HG02943 (cell line): ENCODE data around the gene BTBD16.

Experiments
- ATAC-seq: cut with Tn5 transposase; IDR thresholded peaks from one replicate; pipeline ENCODE4 v1.9.1; 2021; ENCODE audit warnings: mild to moderate bottlenecking, low read depth, moderate library complexity; ENCODE audit not compliant: unreplicated experiment

BTBD16 gene

GRCh38 chr10:122267849-122268737, 3.0 kb upstream of the BTBD16 start:
- no peak for ATAC-seq

DNA sequence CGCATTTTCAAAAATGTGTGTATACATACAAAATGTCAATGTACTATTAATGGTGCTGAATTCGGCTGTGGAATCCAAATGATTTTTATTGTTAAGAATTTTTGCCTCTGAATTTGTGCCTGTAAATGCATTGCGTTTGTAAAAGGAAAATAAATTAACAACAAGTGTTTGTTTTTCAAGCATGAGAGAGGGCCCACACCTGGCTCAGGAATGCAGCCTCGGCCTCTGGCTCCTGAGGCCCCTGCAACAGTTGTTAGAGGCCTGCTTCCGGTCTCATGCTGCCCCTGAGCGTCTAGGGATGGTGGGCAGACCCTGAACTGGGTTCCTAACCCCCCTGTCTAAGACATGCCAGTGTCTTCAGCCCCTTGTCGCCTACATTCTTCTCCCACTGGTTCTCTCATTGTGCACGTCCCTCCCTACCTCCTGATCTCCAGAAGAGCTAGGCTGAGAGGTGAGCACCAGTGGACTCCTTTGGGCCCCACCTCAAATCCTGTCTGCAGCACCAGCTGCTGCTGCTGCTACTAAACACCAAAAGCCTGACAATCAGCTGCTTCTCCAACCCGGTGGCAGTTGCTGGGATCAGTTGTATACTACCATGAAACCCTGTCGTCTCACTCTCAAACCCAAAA, 1.9 kb upstream of the BTBD16 start:
- ATAC-seq: no peak

- no peak for ATAC-seq
Observed at GRCh38 chr10:122273966-122274545, 3.0 kb downstream of the BTBD16 start.

DNA sequence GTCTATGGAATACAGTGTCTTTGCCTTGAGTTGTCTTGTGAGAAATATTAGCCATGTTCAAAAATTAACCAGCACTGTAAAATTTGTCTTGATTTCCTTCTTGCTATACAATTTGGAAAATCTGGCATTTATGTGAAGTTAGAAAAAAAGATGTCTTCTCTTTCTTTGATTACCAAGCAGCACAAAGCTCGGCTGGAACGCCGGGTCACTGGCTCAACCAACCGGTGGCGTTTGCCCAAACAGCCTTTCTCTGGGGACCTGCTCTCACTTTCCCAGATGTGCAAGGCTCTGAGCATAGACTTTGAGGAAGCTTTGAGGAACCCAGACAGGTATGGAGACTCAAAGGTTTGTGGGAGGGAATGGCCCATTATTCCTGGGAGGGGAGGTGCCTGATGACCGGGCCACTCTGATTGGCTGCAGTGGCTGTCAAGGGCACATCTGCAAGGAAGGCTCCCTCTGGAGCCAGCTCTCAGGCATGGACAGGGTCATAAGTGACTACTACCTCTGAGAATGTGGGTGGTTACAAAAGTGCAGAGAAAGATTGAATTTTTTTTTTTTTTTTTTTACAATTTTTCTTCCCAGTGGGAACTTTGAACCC, 5.6 kb downstream of the BTBD16 start:
- no peak for ATAC-seq

DNA sequence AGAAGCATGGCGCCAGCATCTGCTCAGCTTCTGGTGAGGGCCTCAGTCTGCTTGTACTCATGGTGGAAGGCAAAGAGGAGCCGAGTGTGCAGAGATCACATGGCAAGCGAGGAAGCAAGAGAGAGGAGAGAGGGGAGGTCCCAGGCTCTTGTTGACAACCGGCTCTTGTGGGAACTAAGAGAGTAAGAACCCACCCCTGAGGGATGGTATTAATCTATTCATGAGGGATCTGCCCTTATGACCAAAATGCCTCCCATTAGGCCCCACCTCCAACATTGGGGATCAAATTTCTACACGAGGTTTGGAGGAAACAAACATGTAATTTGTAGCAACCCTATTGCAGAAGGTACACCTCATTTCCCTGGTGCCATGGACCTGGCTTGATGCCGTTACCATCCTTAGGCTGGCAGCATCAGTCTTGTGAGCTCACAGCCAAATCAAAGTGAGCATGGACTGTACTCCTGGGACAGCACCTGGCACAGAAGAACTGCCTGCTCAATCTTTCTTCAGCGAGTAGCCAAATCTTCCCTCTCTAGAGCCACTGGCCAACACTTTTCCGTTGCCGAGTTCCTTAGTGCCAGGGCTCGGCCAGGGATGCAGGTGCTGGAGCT, 6.5 kb downstream of the BTBD16 start:
- ATAC-seq: no peak

- no peak for ATAC-seq
Observed at GRCh38 chr10:122279725-122280141, 8.6 kb downstream of the BTBD16 start.

- no peak for ATAC-seq
Observed at GRCh38 chr10:122280156-122280555, 9.1 kb downstream of the BTBD16 start.

GRCh38 chr10:122281018-122281626, 10.0 kb downstream of the BTBD16 start:
- ATAC-seq: no peak

- no peak for ATAC-seq
Observed at GRCh38 chr10:122281751-122282150, 10.7 kb downstream of the BTBD16 start.

DNA sequence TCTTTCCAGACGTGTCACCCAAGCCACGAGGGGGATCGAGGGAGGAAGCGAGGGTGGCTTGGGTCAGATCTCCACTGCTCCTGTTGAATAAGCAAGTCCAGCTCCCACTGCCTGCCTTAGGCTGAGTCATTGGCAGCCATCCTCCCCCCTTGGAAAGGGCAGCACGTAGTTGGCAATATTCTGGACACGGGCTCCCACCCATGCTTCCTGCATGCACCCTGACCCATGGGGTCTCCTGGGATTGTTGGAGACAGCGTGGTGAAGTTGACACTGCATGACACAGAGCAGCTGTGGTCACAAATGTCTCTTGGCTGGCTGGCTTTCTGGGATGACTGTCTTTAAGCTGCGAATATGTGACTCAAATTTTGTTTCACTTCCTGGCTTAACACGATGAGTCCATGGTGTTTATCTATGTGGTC, 11.2 kb downstream of the BTBD16 start:
- no peak for ATAC-seq

DNA sequence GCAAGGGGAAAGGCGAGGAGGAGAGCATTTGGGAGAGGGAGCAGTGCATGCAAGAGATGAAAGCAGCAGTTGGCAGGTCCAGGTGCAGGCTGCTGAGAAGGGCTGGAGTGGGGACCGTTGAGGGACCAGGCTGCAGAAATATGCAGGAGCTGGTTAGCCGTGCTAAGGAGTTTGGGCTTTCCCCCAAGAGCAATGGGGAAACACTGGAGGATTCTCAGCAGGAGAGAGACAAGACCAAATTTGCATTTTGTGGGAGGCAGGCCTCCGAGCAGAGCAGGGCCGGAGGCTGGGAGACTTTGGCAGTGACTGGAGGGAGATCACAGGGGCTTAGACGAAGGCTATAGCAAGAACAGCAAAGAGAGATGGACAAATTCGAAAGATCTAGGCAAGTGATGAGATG, 11.8 kb downstream of the BTBD16 start:
- no peak for ATAC-seq

DNA sequence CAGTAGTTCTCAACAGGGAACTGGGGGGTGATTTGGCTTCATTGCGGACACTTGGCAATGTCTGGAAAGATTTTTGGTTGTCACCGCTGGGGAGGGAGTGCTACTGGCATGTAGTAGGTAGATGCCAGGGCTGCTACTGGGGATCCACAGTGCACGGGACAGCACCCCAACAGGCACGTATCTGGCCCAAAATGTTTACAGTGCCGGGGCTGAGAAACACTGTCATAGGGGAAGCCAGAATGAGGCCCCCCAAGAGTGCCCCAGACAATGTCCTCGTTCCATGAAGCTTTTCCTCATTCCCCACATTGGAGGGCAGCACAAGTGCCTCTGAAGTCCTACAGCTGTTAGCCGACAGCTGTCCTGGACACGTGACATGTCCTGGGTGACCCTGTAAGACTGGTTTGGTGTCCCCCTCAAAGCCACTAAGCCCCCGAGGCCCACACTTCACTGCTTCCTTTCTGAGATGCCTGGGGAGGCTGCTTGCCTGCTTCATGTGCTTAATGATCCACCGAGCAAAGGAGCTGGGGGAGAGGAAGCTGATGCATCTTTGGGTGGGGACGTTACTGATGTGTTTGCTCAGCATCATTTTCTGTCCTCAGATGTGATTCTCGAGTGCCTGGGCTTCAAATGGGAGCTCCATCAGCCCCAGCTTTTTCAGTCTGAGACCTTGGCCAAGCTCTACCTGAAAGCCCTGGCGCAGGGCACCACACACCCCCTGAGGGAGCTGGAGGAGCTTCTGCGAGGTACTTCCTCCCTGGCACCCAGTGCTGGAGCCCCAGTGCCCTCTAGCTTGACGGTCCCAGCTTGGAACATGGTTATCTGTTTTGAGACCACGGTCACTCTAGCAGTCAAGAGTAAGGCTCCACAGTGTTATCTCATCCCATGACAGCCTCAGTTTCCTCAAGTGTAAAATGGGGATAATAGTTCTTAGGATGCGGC, 14.7 kb downstream of the BTBD16 start:
- no peak for ATAC-seq

DNA sequence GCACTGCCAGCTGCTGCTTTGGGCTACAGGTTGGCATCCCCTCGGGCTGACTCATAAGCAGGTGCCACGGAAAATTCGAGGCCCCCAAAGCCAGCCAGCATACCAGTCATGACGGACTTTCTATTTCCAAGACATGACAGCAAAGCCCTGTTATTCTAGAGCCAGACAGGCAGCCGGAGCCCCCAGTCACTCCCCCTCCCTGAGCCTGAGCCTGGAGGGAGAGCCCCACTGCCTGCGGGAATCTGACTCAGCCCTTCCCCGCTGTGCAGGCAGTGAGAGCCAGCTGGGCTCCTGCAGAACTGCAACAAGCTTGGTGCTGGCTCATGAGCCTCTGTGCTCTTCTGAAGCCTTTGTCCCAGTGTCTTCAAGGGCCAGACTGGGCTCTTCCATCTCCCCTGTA, 15.8 kb downstream of the BTBD16 start:
- ATAC-seq: no peak

DNA sequence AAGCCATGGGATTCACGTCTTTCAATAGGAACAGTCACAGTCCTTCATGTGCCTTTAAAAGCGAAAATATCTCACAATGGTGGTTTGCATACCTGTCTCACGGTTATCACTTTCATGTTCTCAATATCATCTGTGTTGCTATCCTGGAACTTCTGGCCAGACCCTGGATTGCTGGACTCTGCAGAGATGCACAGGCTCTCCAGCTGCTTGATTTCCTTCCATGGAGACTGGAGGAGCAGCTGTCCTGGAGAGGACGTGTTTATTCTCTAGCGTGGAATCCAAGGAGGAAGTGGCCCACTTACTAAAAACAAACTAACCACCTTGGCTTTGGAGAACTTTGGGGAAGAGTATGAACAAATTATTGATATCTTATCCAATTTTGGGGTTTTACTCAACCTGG, 16.5 kb downstream of the BTBD16 start:
- ATAC-seq: no peak

DNA sequence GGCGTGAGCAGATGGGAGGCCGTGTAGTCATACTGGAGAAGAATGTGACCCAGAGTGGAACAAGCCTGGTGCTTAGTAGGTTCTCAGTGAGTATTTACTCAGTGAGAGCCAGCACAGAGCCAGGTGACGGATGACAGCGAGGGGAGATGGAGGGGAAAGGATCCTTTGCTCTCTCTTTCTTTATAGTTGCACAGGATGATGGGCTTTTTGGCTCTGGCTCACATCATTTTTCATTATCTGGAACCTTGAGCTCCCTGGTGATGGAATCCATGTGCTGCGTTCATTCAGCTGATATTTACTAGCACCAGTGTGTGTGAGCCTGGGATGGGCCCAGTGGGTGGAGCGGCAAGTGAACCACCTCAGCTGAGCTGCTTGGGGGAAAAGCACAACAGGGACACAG, 17.2 kb downstream of the BTBD16 start:
- no peak for ATAC-seq

DNA sequence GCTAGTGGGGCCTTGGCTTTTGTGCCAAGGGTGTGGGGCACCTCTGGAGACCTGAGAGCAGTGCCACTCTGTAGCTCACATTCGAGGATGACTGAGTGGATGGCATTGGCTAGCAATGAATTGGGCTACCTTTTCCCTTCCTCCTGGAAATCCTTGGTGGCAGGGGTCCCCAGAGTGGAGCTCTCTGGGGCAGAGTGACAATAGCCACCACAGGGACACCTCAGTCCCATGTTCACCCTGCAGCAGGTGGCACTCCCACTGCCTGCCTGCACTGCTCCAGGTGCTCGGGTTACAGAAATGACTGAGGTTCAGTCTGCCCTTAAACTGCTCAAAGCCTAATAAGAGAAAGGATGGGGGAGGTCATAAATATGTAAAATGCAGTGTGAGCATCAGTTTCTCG, 17.8 kb downstream of the BTBD16 start:
- ATAC-seq: no peak

GRCh38 chr10:122290334-122290733, 19.2 kb downstream of the BTBD16 start:
- no peak for ATAC-seq

DNA sequence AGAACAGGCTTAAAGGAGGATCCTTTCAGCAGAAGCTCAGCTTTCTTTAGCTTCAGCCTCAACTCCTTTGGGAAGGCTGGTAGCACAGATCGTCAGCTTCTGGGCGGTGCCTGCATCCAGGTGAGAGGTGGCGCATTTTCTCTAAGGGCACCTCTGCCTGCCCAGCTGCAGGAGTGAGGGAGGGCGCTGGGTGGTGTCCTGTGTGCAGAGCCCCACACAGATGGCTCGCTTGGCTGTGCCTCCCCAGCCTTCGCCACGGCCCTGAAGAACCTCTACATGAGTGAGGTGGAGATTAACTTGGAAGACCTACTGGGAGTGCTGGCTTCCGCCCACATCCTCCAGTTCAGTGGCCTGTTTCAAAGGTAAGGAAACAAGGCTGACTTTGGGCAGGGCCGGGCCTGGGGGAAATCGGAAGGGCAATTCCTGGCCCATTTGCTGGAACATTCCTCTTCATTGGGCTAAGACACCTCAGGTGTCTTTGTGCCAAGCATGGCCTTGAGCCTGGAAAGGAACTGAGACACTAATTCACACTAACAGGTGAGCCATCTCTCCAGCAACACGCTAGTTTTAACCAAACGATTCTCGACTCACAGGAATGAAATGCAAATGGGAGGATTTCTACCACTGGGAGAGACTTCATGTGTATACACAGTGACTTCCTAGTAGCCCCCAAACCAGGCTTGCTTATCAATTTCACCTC, 19.9 kb downstream of the BTBD16 start:
- no peak for ATAC-seq

DNA sequence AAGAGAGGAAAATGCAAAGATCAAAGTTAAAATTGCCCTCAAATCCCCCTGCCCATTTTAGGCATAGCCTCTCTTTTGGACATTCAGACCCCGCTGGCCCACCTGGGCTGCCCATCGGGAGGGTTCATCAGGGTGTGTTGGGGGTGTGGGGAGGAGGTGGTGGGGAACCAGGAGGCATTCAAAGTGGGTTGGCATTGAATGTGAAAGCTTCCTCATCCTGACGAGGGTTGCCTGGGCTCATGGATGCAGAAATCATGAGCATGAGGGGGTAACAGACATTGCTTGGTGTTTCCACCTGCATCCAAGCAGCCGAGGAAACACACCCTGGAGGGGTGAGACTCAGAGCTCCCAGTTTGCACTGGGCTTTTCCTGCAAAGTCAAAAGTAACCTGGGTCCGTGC, 20.6 kb downstream of the BTBD16 start:
- no peak for ATAC-seq
